Measurements from ENCODE around the gene PID1. TPM values are rescaled to one million over a fixed set of nuclear protein-coding genes. Genes with fewer than 3 reads are reported as not detected.

Gene PID1
- total RNA-seq, 1 donor from 2014 or later: 0.20 TPM

- DNase-seq (ENCODE audit: low read depth in 2 of 2): no peak
Measured at GRCh38 chr2:229027353-229028105, 243.6 kb downstream of the PID1 start.

GRCh38 chr2:229025653-229026052 lies 245.4 kb downstream of the PID1 start:
- no peak for DNase-seq (ENCODE audit: low read depth in 2 of 2)

GRCh38 chr2:229022652-229023051 lies 248.4 kb downstream of the PID1 start:
- no peak for DNase-seq (ENCODE audit: low read depth in 2 of 2)

DNA sequence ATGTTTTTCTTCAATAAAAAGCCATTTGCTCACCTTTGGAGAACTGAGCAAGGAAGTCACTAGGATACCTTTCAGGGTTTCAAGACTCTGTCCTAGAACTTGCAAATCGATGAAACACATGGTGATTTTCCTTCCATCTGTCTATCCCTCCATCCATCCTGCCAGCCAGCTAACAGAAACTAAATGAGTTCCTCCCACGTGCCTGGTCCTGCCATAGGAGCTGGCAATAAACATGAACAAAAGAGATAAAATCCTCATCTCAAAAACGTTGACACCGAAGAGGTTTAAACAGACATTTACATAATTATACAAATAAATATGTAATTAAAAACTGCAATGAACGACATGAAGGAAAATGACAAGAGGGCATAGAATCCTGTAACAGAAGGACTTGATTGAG lies 249.0 kb downstream of the PID1 start:
- no peak for DNase-seq (ENCODE audit: low read depth in 2 of 2)

- DNase-seq (ENCODE audit: low read depth in 2 of 2): no peak
Measured at GRCh38 chr2:229009816-229010215, 261.3 kb downstream of the PID1 start.

GRCh38 chr2:229003256-229003655 lies 267.8 kb downstream of the PID1 start:
- no peak for DNase-seq (ENCODE audit: low read depth in 2 of 2)

- no peak for DNase-seq (ENCODE audit: low read depth in 2 of 2)
Measured at GRCh38 chr2:229001196-229001595, 269.9 kb downstream of the PID1 start.

DNA sequence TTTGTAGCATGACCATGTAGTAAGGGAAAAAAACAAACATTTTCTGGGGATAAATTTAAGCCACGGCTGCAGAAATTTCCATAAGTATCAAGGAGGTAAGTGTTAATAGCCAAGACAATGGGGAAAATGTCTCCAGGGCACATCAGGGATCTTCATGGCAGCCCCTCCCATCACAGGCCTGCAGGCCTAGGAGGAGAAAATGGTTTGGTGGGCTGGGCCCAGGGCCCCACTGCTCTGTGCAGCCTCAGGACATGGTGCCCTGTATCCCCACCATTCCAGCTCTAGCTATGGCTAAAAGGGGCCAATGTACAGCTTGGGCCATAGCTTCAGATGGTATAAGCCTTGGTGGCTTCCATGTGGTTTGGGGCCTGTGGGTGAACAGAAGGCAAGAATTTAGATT lies 271.8 kb downstream of the PID1 start:
- DNase-seq (ENCODE audit: low read depth in 2 of 2): no peak

DNA sequence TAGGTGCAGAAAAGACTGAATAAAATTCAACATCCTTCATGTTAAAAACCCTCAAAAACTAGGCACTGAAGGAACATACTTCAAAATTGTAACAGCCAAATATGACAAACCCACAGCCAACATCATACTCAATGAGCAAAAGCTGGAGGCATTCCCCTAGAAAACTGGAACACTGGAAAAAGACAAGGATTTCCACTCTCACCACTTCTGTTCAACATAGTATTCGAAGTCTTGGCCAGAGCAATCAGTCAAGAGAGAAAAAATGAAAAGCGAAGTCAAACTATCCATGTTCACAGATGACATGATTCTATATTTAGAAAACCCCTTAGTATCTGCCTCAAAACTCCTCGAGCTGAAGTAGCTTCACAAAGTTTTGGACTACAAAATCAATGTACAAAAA lies 282.3 kb downstream of the PID1 start:
- DNase-seq (ENCODE audit: low read depth in 2 of 2): no peak

DNA sequence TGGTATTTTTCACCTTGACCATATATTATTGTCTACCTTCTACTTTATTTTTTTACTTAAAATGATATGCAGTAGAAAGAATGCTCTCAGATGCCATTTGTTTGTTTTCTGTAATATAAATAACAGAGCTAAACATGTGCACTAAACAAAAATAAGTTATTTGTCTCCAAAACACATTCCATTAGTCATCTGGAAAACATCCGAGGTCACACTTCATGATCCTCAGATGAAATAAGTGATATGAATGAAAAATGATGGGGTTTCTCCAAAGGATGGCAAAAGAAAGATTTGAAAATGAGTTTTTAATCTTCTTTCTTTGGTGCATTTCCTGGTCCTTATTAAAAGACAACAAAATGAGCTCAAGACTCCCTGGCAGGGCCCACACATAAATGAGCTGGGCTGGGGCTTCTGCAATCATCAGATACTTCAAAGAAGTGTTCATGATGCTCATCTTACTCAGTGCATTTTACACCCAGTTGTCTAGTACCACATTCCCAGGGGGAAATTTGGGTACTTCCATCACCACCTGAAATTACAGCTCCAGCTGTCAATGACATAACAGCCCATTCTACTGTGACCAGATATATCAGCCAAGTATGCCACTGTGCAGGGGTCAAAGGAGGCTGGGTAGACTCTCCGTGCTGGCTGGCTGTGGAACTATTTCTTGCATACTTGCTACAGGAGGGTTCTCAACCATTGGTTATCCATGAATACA lies 283.5 kb downstream of the PID1 start:
- DNase-seq (ENCODE audit: low read depth in 2 of 2): no peak

GRCh38 chr2:228986961-228987360 lies 284.1 kb downstream of the PID1 start:
- DNase-seq (ENCODE audit: low read depth in 2 of 2): no peak

DNA sequence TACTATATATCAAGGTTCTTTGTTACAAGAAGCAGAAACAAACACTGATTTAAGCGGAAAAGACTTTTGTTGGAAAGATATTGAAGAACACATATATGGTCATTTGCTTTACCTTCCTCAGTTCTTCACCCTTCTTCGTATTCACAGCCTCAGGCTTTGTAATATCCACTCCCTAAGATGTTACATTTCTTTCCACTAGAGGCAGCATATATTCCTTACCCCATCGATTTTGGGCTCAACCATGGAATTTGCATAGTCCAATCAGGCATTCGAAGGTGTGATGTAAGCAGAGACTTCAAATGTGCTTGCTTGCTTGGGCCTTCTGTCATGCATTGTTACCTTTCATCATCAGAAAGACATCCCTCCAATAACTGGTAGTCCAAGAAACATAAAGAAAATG lies 287.4 kb downstream of the PID1 start:
- no peak for DNase-seq (ENCODE audit: low read depth in 2 of 2)

- DNase-seq (ENCODE audit: low read depth in 2 of 2): no peak
Measured at GRCh38 chr2:228974169-228974568, 296.9 kb downstream of the PID1 start.

Data from lung microvascular endothelial cell (primary cell).